ENCODE data around the gene PPIA.

- TF ChIP-seq GATA2 (IDR thresholded peaks at IDR 0.05; ENCODE audit: low read depth, low read length): no peak; the same call in 1 of the 2 replicates
- TF ChIP-seq GATA3 (IDR thresholded peaks at IDR 0.05; ENCODE audit: low read depth, low read length): no peak
These were observed 51.6 kb downstream of the PPIA start, which contains the start of gene H2AZ2 for GRCh38 chr7:44847920-44848634.
